SH-SY5Y (cell line): ENCODE results near the gene PCNP.

Experiments
- GATA2 ChIP-seq: IDR thresholded peaks from 2 replicates; pipeline ENCODE4 v1.6.1; 2011; ENCODE audit warnings: mild to moderate bottlenecking, low read depth, low read length
- GATA3 ChIP-seq: IDR thresholded peaks from 2 replicates; pipeline ENCODE4 v1.6.1; 2011; ENCODE audit warnings: low read depth, mild to moderate bottlenecking, low read length, moderate library complexity

GRCh38 chr3:101556064-101556463 is 17.9 kb upstream of the PCNP start:
- no peak for TF ChIP-seq GATA2
- TF ChIP-seq GATA3 = no peak
